Uterus (tissue), 2 donors: ENCODE results near the gene S1PR3.

Experiments used
- POLR2A ChIP-seq, 2 donors: fragments of 450-650 bp; IDR thresholded peaks; one replicate each; pipeline ENCODE4 v1.6.1; 2016; ENCODE audit warnings: antibody characterized with exemption in 2 of 2, mild to moderate bottlenecking in 1 of 2, moderate library complexity in 1 of 2
- TF ChIP-seq, protein P1 (sequence below), 4 experiments: fragments of 200-600 bp in 2 of 4; fragments of 450-650 bp in 2 of 4; sonication (generic) in 2 of 4; IDR thresholded peaks; one replicate each; pipeline ENCODE4 v1.5.1; 2016 to 2019; ENCODE audit warnings: antibody characterized with exemption in 4 of 4, mild to moderate bottlenecking in 2 of 4, moderate library complexity in 1 of 4

DNA sequence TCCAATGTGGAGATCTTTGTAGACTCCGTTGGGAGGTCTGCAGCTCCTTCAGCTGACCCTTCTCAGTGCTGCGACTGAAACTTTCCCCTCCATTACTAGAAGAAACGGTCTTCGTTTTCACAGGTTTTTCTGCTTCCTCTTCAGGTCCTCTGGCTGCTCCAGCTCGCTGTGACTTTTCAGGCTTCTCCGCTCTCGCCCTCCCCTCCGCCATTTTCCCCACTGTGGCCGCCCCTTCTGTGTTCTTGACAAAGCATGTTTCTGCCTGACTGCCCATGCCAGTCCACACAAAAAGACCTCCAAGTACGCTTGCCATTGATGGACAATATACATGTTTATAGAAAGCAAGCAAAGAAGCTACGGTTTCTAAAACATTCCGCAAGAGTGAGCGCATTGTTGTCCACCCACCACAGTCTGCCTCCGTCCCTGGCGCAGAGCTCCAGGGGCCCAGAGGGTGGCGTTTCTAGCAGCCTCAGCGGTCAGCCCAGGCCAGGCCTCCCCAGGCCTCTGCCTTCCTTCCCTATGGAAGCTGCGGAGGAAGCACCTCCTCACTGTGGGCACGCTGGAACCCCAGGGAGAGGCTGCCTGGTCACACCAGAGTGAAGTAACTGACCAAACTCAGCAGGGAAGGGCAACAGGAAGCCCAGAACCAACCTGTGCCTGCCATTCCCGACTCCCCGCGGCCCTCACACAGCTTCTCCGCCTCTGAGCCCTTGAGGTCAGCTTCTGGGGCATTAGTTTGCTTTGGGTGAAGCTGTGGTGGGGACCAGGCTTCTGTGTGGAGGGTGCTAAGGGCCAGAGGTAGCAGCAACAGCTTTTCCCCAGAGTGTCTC is 19.9 kb upstream of the S1PR3 start:
- TF ChIP-seq, protein P1, sequence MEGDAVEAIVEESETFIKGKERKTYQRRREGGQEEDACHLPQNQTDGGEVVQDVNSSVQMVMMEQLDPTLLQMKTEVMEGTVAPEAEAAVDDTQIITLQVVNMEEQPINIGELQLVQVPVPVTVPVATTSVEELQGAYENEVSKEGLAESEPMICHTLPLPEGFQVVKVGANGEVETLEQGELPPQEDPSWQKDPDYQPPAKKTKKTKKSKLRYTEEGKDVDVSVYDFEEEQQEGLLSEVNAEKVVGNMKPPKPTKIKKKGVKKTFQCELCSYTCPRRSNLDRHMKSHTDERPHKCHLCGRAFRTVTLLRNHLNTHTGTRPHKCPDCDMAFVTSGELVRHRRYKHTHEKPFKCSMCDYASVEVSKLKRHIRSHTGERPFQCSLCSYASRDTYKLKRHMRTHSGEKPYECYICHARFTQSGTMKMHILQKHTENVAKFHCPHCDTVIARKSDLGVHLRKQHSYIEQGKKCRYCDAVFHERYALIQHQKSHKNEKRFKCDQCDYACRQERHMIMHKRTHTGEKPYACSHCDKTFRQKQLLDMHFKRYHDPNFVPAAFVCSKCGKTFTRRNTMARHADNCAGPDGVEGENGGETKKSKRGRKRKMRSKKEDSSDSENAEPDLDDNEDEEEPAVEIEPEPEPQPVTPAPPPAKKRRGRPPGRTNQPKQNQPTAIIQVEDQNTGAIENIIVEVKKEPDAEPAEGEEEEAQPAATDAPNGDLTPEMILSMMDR (IDR thresholded peaks at IDR 0.05), result no peak
- no peak for TF ChIP-seq POLR2A (IDR thresholded peaks at IDR 0.05)
